Mammary epithelial cell (primary cell): Measurements from ENCODE around the gene CFAP73.

ENCODE experiments used
- CTCF ChIP-seq, 2 donors: IDR thresholded peaks in 1 of 2; conservative IDR thresholded peaks in 1 of 2; 2 replicates each; pipeline ENCODE4 v1.5.1; 2011 to 2012; ENCODE audit warnings: inconsistent platforms in 2 of 2, low read length in 2 of 2, mild to moderate bottlenecking in 2 of 2, control low read depth in 1 of 2, low read depth in 1 of 2; ENCODE audit not compliant: insufficient read depth in 1 of 2; ENCODE audit errors: extremely low read depth in 1 of 2
- EZH2 ChIP-seq: IDR thresholded peaks from 2 replicates; pipeline ENCODE4 v1.6.1; 2012; ENCODE audit warnings: low read length, inconsistent platforms, borderline replicate concordance

GRCh38 chr12:113208041-113208934 is 58.8 kb downstream of the CFAP73 start:
- no peak for TF ChIP-seq EZH2
- no peak for TF ChIP-seq CTCF (conservative IDR thresholded peaks at IDR 0.05 in 1 of 2, IDR thresholded peaks at IDR 0.05 in 1 of 2; ENCODE audit: extremely low read depth in 1 of 2, insufficient read depth in 1 of 2, low read depth in 1 of 2, low read length in 2 of 2)
